C4-2B (cell line): Measurements from ENCODE around the gene TTLL10.
A peak's percentile ranks its signal among the peaks of the same experiment; 100 is the strongest.

Source experiments
- ZFX ChIP-seq: fragments of 450-650 bp; IDR thresholded peaks from 2 replicates; pipeline ENCODE4 v1.6.1; 2017
- TF ChIP-seq, protein P1 (sequence below): fragments of 450-650 bp; conservative IDR thresholded peaks from 2 replicates; pipeline ENCODE4 v1.5.1; 2017; ENCODE audit warnings: mild to moderate bottlenecking

DNA sequence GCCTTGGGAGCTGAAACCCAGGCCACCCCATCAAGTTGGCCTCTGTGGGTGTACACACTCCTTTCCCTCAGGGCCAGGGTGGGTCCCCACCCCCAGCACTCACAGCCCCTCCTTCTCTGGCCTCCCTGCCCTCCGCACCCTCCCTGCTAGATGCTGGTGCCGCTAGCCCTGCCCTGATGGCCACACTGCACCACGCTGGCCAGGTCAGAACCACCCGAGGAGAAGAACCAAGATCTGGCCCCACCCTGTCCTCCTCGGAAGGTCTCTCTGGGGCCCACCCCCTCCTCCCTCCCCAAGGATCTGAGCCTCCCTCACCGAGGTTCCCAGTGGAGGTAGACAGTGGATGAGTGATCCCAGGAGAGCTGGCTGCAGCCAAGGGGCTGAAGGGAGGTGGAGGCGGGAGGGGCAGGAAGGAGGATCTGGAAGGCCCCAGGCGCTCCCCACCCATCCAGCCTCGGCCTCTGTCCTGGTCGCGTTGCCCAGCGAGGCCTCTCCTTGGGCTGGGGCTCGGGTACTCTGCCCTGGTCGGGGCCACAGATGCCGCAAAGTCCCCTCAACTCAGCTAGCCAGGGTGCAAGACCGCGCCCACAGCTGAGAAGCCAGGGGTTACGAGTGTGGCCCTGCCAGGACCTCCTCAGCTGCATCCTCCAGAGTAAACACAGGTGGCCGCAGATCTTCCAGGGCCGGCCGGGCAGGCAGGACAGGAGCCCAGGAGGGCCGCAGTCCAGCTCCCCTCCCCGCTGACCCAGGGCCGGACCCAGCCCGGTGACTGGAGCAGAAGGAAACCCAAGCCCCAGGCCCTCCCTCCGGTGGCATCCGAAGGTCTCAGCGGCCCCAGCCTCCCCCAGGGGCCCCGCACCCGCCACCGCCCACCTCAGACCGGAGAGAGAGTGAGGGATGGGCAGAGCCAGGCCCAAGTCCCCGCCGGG, 63.5 kb downstream of the TTLL10 start:
- TF ChIP-seq, protein P1, sequence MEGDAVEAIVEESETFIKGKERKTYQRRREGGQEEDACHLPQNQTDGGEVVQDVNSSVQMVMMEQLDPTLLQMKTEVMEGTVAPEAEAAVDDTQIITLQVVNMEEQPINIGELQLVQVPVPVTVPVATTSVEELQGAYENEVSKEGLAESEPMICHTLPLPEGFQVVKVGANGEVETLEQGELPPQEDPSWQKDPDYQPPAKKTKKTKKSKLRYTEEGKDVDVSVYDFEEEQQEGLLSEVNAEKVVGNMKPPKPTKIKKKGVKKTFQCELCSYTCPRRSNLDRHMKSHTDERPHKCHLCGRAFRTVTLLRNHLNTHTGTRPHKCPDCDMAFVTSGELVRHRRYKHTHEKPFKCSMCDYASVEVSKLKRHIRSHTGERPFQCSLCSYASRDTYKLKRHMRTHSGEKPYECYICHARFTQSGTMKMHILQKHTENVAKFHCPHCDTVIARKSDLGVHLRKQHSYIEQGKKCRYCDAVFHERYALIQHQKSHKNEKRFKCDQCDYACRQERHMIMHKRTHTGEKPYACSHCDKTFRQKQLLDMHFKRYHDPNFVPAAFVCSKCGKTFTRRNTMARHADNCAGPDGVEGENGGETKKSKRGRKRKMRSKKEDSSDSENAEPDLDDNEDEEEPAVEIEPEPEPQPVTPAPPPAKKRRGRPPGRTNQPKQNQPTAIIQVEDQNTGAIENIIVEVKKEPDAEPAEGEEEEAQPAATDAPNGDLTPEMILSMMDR, result no peak
- TF ChIP-seq ZFX, result 0 out of 2 replicates have a peak, but pooled peaks have one; percentile 23
